AG09309 (cell line): ENCODE results near the gene UGT1A8.

Experiments
- DNase-seq: peaks from one replicate; pipeline ENCODE4 v3.0.0-alpha.2; 2010; ENCODE audit warnings: low read depth
- H3K4me3 ChIP-seq: 2 replicates; pipeline ENCODE4 v1.5.1; 2011; ENCODE audit warnings: mild to moderate bottlenecking, low read depth, low read length, moderate library complexity; ENCODE audit not compliant: control insufficient read depth
- CTCF ChIP-seq: IDR thresholded peaks from 2 replicates; pipeline ENCODE4 v1.5.1; 2011; ENCODE audit warnings: mild to moderate bottlenecking, low read depth, low read length, inconsistent platforms; ENCODE audit not compliant: insufficient read depth, control insufficient read depth; ENCODE audit errors: missing control alignments

Gene UGT1A8

GRCh38 chr2:233821709-233822100 lies 204.3 kb downstream of the UGT1A8 start:
- no peak for DNase-seq
- no peak overlapping the region for H3K4me3 ChIP-seq
- no peak for TF ChIP-seq CTCF

- DNase-seq: no peak
- TF ChIP-seq CTCF: no peak
- H3K4me3 ChIP-seq: no peak overlapping the region
These were observed 204.8 kb downstream of the UGT1A8 start for GRCh38 chr2:233822101-233822771.
